Caco-2 (cell line): ENCODE results near the gene MAFF. TPM values are rescaled to one million over a fixed set of nuclear protein-coding genes. Genes with fewer than 3 reads are reported as not detected.

Experiments
- BruUV-seq: library from RNA; stranded (reverse); fragments of 400-500 nt; replicated peaks from 2 replicates; lab custom pipeline; 2021; lab: Mats Ljungman, UMichigan
- CTCF ChIA-PET: fragments of 300-600 bp; sonication (Branson Sonifier 250); formaldehyde crosslinking; loops from one replicate; lab custom pipeline; 2022; ENCODE audit warnings: antibody characterized with exemption; lab: Charles Lee
- POLR2A ChIA-PET: fragments of 300-600 bp; sonication (Branson Sonifier 250); formaldehyde crosslinking; loops from one replicate; lab custom pipeline; 2022; ENCODE audit warnings: antibody characterized with exemption; lab: Charles Lee
- DNase-seq, 2 experiments: peaks; one replicate each; pipeline versions ENCODE4 v3.0.0 to v3.0.0-alpha.2; 2020 to 2022
- H3K27me3 ChIP-seq: replicated peaks from 2 replicates; pipeline ENCODE4 v1.6.0; 2011; ENCODE audit warnings: low read length; ENCODE audit not compliant: control insufficient read depth, insufficient read depth
- H3K36me3 ChIP-seq: 2 replicates; pipeline ENCODE4 v1.5.1; 2011; ENCODE audit warnings: low read length; ENCODE audit not compliant: control insufficient read depth, insufficient read depth
- H3K4me1 ChIP-seq: fragments of 250-450 bp; sonication (Bioruptor Pico); 2 replicates; pipeline ENCODE4 v1.5.1; 2020; ENCODE audit warnings: mild to moderate bottlenecking
- H3K4me3 ChIP-seq: 2 replicates; pipeline ENCODE4 v1.5.1; 2011; ENCODE audit warnings: low read depth, mild to moderate bottlenecking, control low read depth, low read length
- H3K9me3 ChIP-seq: fragments of 250-450 bp; sonication (Bioruptor Pico); 2 replicates; pipeline ENCODE4 v1.5.1; 2020; ENCODE audit warnings: mild to moderate bottlenecking, moderate library complexity
- H3K27ac Mint-ChIP-seq: one replicate; pipeline ENCODE4 v1.8.0; 2022; ENCODE audit warnings: mixed read lengths; ENCODE audit not compliant: unreplicated experiment
- H3K27me3 Mint-ChIP-seq: one replicate; pipeline ENCODE4 v1.8.0; 2022; ENCODE audit warnings: mixed read lengths; ENCODE audit not compliant: insufficient read depth, unreplicated experiment
- H3K36me3 Mint-ChIP-seq: one replicate; pipeline ENCODE4 v1.8.0; 2022; ENCODE audit warnings: mild to moderate bottlenecking, mixed read lengths; ENCODE audit not compliant: insufficient read depth, unreplicated experiment
- H3K4me1 Mint-ChIP-seq: one replicate; pipeline ENCODE4 v1.8.0; 2022; ENCODE audit warnings: low read depth, mixed read lengths; ENCODE audit not compliant: unreplicated experiment
- H3K4me3 Mint-ChIP-seq: one replicate; pipeline ENCODE4 v1.8.0; 2022; ENCODE audit warnings: mild to moderate bottlenecking, moderate library complexity, mixed read lengths; ENCODE audit not compliant: unreplicated experiment
- H3K9me3 Mint-ChIP-seq: one replicate; pipeline ENCODE4 v1.8.0; 2022; ENCODE audit warnings: mixed read lengths; ENCODE audit not compliant: unreplicated experiment
- intact Hi-C: fragments of 100-400 bp; cut with micrococcal nuclease; formaldehyde crosslinking; loops from one replicate; pipeline ENCODE4 v1.10.0; 2022; ENCODE audit not compliant: unreplicated experiment
- total RNA-seq: library from RNA; stranded (reverse); gene quantifications from 2 replicates; pipeline ENCODE4 v1.2.3, GENCODE V29; 2022
- TF ChIP-seq, protein P1 (sequence below), 2 experiments: fragments of 200-600 bp in 1 of 2; IDR thresholded peaks; 1 replicate in 1 of 2; 2 replicates in 1 of 2; pipeline versions ENCODE4 v1.5.1 to v1.8.0; 2011 to 2022; ENCODE audit warnings: antibody characterized with exemption in 1 of 2, control low read depth in 1 of 2, inconsistent platforms in 1 of 2, low read depth in 1 of 2, low read length in 1 of 2, mild to moderate bottlenecking in 1 of 2, moderate library complexity in 1 of 2; ENCODE audit not compliant: insufficient read depth in 1 of 2, severe bottlenecking in 1 of 2, unreplicated experiment in 1 of 2

Gene MAFF
- total RNA-seq, 1 experiment from 2014 or later: 6.8 TPM

DNA sequence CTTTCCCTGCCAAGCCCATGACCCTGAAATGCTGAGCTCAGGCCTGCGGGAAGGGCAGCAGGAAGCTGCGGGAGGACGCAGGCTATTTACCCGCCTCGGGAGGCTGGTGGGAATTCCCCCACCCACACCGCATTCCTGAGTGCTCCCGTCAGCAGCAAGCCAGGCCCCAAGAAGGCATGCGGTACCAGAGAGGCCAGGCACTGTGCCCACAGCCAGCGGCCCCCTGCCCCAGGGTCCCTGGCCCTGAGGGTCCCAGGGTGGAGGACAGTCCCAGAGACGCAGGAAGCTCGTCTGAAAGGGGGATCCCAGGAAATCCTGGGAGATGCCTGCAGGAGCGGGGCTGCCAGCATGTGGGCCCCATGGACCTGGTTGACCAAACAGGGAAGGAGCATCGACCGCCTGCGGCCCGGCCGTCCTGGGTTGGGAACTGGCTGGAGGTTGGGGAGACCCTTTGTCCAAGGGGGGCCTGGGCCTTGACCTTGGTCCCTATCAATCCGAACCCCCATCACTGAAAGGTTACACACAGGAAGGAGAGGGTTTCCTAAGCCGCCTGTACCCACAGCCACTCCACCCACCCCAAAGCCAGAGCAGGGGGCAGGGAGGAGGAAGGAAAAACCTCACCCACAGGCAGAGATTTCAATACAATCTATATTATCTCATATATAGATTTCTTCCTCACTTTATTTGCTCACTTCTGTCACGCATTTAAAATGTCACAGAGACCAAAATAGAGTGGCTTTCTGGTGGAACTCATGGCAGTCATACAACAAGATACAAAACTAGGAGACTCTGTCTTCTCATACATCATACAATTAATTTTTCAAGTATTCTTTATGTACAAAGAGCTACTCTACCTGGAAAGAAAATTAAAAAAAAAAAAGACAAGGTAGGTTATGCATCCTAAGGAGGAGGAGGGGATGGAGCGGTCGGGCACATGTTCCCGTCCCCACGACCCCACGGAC lies 17.1 kb downstream of the MAFF start:
- Mint-ChIP-seq H3K4me3 (no peak overlapping the region), H3K9me3 (no peaks in the 10 kb centered on the region), H3K27me3 (no peaks in the 10 kb centered on the region), H3K4me1 (peaks cover 11% of the 10 kb centered on the region), H3K36me3 (peaks cover 45% of the 10 kb centered on the region), H3K27ac (peak overlapping the region; percentile 94)
- H3K36me3 ChIP-seq: peaks cover 1% of the 10 kb centered on the region; the same call in 1 of the 2 replicates
- H3K27me3 ChIP-seq: no peaks in the 10 kb centered on the region
- ChIA-PET CTCF (interaction anchor here (1.2 to 1.3 kb wide), 2 partner anchors 16 to 167 kb away, joined by 3 to 4 read pairs; no protein-coding TSS in a partner anchor), POLR2A (interaction anchor here (0.5 to 1.0 kb wide), 4 partner anchors 17 to 401 kb away, joined by 3 to 5 read pairs (median 4); partner anchors contain the start of genes MAFF and PLA2G6)
- H3K4me3 ChIP-seq: no peak overlapping the region
- DNase-seq: peak; percentile 78 to 86
- H3K4me1 ChIP-seq: peaks cover 23% of the 10 kb centered on the region
- H3K9me3 ChIP-seq: no peaks in the 10 kb centered on the region
- BruUV-seq: TSS peak; percentile 12
- TF ChIP-seq, protein P1, sequence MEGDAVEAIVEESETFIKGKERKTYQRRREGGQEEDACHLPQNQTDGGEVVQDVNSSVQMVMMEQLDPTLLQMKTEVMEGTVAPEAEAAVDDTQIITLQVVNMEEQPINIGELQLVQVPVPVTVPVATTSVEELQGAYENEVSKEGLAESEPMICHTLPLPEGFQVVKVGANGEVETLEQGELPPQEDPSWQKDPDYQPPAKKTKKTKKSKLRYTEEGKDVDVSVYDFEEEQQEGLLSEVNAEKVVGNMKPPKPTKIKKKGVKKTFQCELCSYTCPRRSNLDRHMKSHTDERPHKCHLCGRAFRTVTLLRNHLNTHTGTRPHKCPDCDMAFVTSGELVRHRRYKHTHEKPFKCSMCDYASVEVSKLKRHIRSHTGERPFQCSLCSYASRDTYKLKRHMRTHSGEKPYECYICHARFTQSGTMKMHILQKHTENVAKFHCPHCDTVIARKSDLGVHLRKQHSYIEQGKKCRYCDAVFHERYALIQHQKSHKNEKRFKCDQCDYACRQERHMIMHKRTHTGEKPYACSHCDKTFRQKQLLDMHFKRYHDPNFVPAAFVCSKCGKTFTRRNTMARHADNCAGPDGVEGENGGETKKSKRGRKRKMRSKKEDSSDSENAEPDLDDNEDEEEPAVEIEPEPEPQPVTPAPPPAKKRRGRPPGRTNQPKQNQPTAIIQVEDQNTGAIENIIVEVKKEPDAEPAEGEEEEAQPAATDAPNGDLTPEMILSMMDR (IDR thresholded peaks at IDR 0.05; ENCODE audit: insufficient read depth in 1 of 2, low read depth in 1 of 2, low read length in 1 of 2, severe bottlenecking in 1 of 2, unreplicated experiment in 1 of 2): no peak
- intact Hi-C loops: loop anchor here (5.0 to 10.0 kb wide), 2 partner anchors 37 to 104 kb away; partner anchors contain the start of genes BAIAP2L2 and PLA2G6

DNA sequence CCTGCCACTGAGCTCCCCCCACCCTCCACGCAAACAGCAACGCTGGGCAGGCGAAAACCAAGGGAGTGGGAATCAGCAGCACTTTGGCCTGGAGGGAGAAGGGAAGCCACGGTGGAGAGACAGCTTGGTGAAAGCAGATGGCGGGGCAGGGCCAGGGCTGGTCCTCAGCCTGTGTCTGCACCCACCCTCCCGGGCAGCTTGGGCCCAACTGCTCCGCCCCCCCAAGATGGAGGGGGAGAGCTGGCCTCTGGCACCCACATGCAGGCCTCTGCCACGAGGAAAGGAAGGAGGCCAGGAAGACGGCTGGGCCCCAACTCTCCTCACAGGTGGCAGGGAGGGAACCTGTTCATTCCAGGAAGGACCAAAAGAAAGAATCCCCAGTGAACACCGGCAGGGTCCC lies 17.8 kb downstream of the MAFF start:
- Mint-ChIP-seq H3K4me1 (peaks cover 11% of the 10 kb centered on the region), H3K27ac (peak overlapping the region; percentile 94), H3K27me3 (no peaks in the 10 kb centered on the region), H3K9me3 (no peaks in the 10 kb centered on the region), H3K36me3 (peaks cover 46% of the 10 kb centered on the region), H3K4me3 (no peak overlapping the region)
- Histone ChIP-seq H3K9me3 (no peaks in the 10 kb centered on the region), H3K4me3 (no peak overlapping the region), H3K4me1 (peaks cover 23% of the 10 kb centered on the region), H3K36me3 (peaks cover 2% of the 10 kb centered on the region), H3K27me3 (no peaks in the 10 kb centered on the region)
- ChIA-PET CTCF (interaction anchor here (1.3 kb wide), 1 partner anchor 167 kb away, joined by 3 read pairs; no protein-coding TSS in a partner anchor), POLR2A (no interaction called here)
- no TSS peak for BruUV-seq
- no peak for DNase-seq
- TF ChIP-seq, protein P1 (IDR thresholded peaks at IDR 0.05; ENCODE audit: insufficient read depth in 1 of 2, low read depth in 1 of 2, low read length in 1 of 2, severe bottlenecking in 1 of 2, unreplicated experiment in 1 of 2): no peak
- intact Hi-C loops: loop anchor here (5.0 to 10.0 kb wide), 2 partner anchors 37 to 105 kb away; partner anchors contain the start of genes BAIAP2L2 and PLA2G6

DNA sequence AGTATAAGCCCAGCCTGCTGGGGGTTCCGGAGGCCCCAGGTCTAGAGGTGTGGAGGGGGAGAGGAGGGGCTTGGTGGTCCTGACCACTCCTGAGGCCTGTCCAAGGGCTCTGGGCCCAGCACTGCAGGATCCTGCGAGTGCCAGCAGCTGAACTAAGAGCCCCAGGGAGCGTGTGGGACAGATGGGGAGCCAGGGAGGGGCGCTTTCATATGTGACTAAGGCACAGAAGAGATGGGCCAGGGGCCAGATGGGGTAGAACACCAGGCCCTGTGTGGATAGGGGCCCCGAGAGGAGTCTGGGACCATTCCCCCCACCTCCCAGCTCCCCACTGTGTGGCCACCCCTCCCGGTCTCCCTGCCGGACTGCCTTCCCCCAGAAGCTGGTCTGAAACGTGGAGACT lies 18.4 kb downstream of the MAFF start:
- intact Hi-C loops: no loop called here
- no peak for DNase-seq
- H3K4me3 Mint-ChIP-seq: no peak overlapping the region
- H3K27me3 Mint-ChIP-seq: no peaks in the 10 kb centered on the region
- no peak overlapping the region for H3K4me3 ChIP-seq
- no TSS peak for BruUV-seq
- H3K36me3 ChIP-seq: peaks cover 1% of the 10 kb centered on the region
- ChIA-PET CTCF (no interaction called here), POLR2A (no interaction called here)
- peaks cover 11% of the 10 kb centered on the region for H3K4me1 Mint-ChIP-seq
- no peaks in the 10 kb centered on the region for H3K9me3 ChIP-seq
- H3K4me1 ChIP-seq: peaks cover 23% of the 10 kb centered on the region
- H3K27ac Mint-ChIP-seq: peak overlapping the region; percentile 94
- no peaks in the 10 kb centered on the region for H3K27me3 ChIP-seq
- no peaks in the 10 kb centered on the region for H3K9me3 Mint-ChIP-seq
- H3K36me3 Mint-ChIP-seq: peaks cover 43% of the 10 kb centered on the region
- TF ChIP-seq, protein P1 (IDR thresholded peaks at IDR 0.05; ENCODE audit: insufficient read depth in 1 of 2, low read depth in 1 of 2, low read length in 1 of 2, severe bottlenecking in 1 of 2, unreplicated experiment in 1 of 2): no peak
